Upper lobe of left lung (tissue), 4 donors: ENCODE data around the gene UBE3B.

Experiments
- EP300 ChIP-seq, 4 donors: sonication (generic); formaldehyde crosslinking; IDR thresholded peaks; one replicate each; pipeline ENCODE4 v1.5.1; 2017; ENCODE audit warnings: antibody characterized with exemption in 4 of 4, control low read depth in 2 of 4
- TF ChIP-seq, protein P1 (sequence below), 6 experiments: fragments of 450-650 bp in 4 of 6; fragments of 200-600 bp in 2 of 6; sonication (generic) in 2 of 6; IDR thresholded peaks; one replicate each; pipeline ENCODE4 v1.5.1; 2016 to 2019; ENCODE audit warnings: antibody characterized with exemption in 6 of 6

DNA sequence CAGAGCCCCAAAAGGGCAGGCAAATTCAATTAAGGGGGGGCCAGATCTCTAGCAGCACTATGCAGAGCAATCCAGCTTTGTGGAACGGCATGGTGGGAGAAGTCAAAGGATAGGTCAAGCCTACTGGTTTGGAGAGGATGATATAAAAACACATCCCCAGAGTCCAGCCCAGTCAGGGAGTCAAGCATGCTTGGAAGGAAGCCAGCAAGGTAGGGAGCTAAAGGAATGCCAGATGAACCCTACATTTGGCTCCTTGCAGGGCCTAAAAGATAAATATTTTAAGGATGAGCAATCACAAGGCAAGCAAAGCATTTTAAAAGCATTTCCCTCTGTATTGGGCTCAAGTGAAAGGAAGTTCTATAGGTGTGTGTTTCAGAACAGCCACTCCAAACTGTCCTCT lies 21.7 kb upstream of the UBE3B start:
- no peak for TF ChIP-seq EP300 (IDR thresholded peaks at IDR 0.05)
- TF ChIP-seq, protein P1, sequence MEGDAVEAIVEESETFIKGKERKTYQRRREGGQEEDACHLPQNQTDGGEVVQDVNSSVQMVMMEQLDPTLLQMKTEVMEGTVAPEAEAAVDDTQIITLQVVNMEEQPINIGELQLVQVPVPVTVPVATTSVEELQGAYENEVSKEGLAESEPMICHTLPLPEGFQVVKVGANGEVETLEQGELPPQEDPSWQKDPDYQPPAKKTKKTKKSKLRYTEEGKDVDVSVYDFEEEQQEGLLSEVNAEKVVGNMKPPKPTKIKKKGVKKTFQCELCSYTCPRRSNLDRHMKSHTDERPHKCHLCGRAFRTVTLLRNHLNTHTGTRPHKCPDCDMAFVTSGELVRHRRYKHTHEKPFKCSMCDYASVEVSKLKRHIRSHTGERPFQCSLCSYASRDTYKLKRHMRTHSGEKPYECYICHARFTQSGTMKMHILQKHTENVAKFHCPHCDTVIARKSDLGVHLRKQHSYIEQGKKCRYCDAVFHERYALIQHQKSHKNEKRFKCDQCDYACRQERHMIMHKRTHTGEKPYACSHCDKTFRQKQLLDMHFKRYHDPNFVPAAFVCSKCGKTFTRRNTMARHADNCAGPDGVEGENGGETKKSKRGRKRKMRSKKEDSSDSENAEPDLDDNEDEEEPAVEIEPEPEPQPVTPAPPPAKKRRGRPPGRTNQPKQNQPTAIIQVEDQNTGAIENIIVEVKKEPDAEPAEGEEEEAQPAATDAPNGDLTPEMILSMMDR (IDR thresholded peaks at IDR 0.05): no peak
